HCT116 (cell line): ENCODE results near the gene NCAPD3. TPM values are rescaled to one million over a fixed set of nuclear protein-coding genes. Genes with fewer than 3 reads are reported as not detected.

ENCODE experiments used
- ATAC-seq: fragments of 200-7000 bp; cut with Tn5 transposase; 2 replicates; pipeline ENCODE4 v1.9.1; 2020; ENCODE audit warnings: mild to moderate bottlenecking, moderate library complexity
- BruUV-seq: library from RNA; stranded (reverse); fragments of 400-500 nt; replicated peaks from 2 replicates; lab custom pipeline; 2021; lab: Mats Ljungman, UMichigan
- CTCF ChIA-PET: fragments of 300-600 bp; sonication (Branson Sonifier 250); formaldehyde crosslinking; loops from one replicate; lab custom pipeline; 2021; ENCODE audit warnings: antibody characterized with exemption; lab: Charles Lee
- POLR2A ChIA-PET: fragments of 300-600, 350-600 bp; sonication (Branson Sonifier 250); formaldehyde crosslinking; loops from one replicate; lab custom pipeline; 2021; ENCODE audit warnings: antibody characterized with exemption; lab: Charles Lee
- RAD21 ChIA-PET, 2 experiments: fragments of 300-600 bp; sonication (Branson Sonifier 250); formaldehyde crosslinking; loops; one replicate each; lab custom pipeline; 2023; ENCODE audit warnings: low total read pairs in 2 of 2; ENCODE audit not compliant: uncharacterized antibody in 2 of 2, unreplicated experiment in 2 of 2, low non-redundant PET in 1 of 2; lab: Charles Lee
- DNase-seq: peaks from one replicate; pipeline ENCODE4 v3.0.0-alpha.2; 2010; ENCODE audit warnings: low read depth, low spot score
- H2AFZ ChIP-seq: fragments of 200-600 bp; shearing (Covaris generic), sonication (generic); 2 replicates; pipeline ENCODE4 v1.6.1; 2017; ENCODE audit warnings: low read depth, mixed run types, mixed read lengths, antibody characterized with exemption, low read length; ENCODE audit not compliant: poor library complexity, severe bottlenecking
- H3K27ac ChIP-seq: 2 replicates; pipeline ENCODE4 v1.5.1; 2012; ENCODE audit warnings: low read depth, low read length
- H3K27me3 ChIP-seq: fragments of 200-600 bp; sonication (generic); 2 replicates; pipeline ENCODE4 v1.6.1; 2016; ENCODE audit warnings: mixed run types, low read length, mixed read lengths; ENCODE audit not compliant: insufficient read depth
- H3K36me3 ChIP-seq, 2 experiments: fragments of 200-500 bp in 1 of 2; fragments of 200-600 bp in 1 of 2; sonication (Bioruptor generic) in 1 of 2; sonication (generic) in 1 of 2; 2 replicates each; pipeline versions ENCODE4 v1.5.1 to v1.6.1; 2014 to 2016; ENCODE audit warnings: low read length in 2 of 2, inconsistent platforms in 1 of 2, mixed read lengths in 1 of 2, mixed run types in 1 of 2; ENCODE audit not compliant: insufficient read depth in 2 of 2, control insufficient read depth in 1 of 2
- H3K4me1 ChIP-seq, 2 experiments: fragments of 200-600 bp in 1 of 2; sonication (generic) in 1 of 2; 2 replicates each; pipeline versions ENCODE4 v1.5.1 to v1.6.1; 2012 to 2017; ENCODE audit warnings: low read length in 2 of 2, inconsistent platforms in 1 of 2, mild to moderate bottlenecking in 1 of 2, mixed read lengths in 1 of 2, mixed run types in 1 of 2, moderate library complexity in 1 of 2; ENCODE audit not compliant: insufficient read depth in 2 of 2, control insufficient read depth in 1 of 2
- H3K4me2 ChIP-seq: fragments of 200-600 bp; sonication (generic); 2 replicates; pipeline ENCODE4 v1.6.1; 2017; ENCODE audit warnings: mixed run types, low read length, mixed read lengths
- H3K4me3 ChIP-seq, 2 experiments: fragments of 200-600 bp in 1 of 2; sonication (generic) in 1 of 2; replicated peaks in 1 of 2; 2 replicates each; pipeline ENCODE4 v1.5.1; 2011 to 2016; ENCODE audit warnings: low read length in 2 of 2, control low read depth in 1 of 2, low read depth in 1 of 2, mild to moderate bottlenecking in 1 of 2, mixed read lengths in 1 of 2, mixed run types in 1 of 2
- H3K79me2 ChIP-seq: fragments of 200-600 bp; sonication (generic); 2 replicates; pipeline ENCODE4 v1.6.1; 2017; ENCODE audit warnings: mild to moderate bottlenecking, mixed run types, low read length, moderate library complexity, mixed read lengths; ENCODE audit not compliant: insufficient read depth
- H3K9ac ChIP-seq: fragments of 200-600 bp; sonication (generic); 2 replicates; pipeline ENCODE4 v1.6.1; 2016; ENCODE audit warnings: low read length, mixed read lengths
- H3K9me2 ChIP-seq: fragments of 200-600 bp; sonication (generic), shearing (Covaris generic); 2 replicates; pipeline ENCODE4 v1.6.1; 2017; ENCODE audit warnings: mixed run types, mild to moderate bottlenecking, moderate library complexity; ENCODE audit not compliant: insufficient read depth
- H3K9me3 ChIP-seq, 2 experiments: fragments of 200-500 bp in 1 of 2; fragments of 200-600 bp in 1 of 2; sonication (Bioruptor generic) in 1 of 2; sonication (generic) in 1 of 2; 2 replicates each; pipeline ENCODE4 v1.6.1; 2014 to 2017; ENCODE audit warnings: low read length in 2 of 2, mixed read lengths in 2 of 2, inconsistent platforms in 1 of 2, low read depth in 1 of 2, mild to moderate bottlenecking in 1 of 2, mixed run types in 1 of 2, moderate library complexity in 1 of 2; ENCODE audit not compliant: control insufficient read depth in 1 of 2, insufficient read depth in 1 of 2
- H4K20me1 ChIP-seq: fragments of 200-600 bp; sonication (generic), shearing (Covaris generic); 2 replicates; pipeline ENCODE4 v1.6.1; 2017; ENCODE audit warnings: mixed run types, mild to moderate bottlenecking, moderate library complexity; ENCODE audit not compliant: insufficient read depth
- CBX3 ChIP-seq: IDR thresholded peaks from 2 replicates; pipeline ENCODE4 v1.6.1; 2012; ENCODE audit warnings: low read depth
- CEBPB ChIP-seq: IDR thresholded peaks from 2 replicates; pipeline ENCODE4 v1.6.1; 2012; ENCODE audit warnings: low read depth
- ELF1 ChIP-seq: IDR thresholded peaks from 2 replicates; pipeline ENCODE4 v1.6.1; 2012; ENCODE audit warnings: low read depth, borderline replicate concordance
- EZH2 ChIP-seq: fragments of 200-600 bp; sonication (generic); IDR thresholded peaks from 2 replicates; pipeline ENCODE4 v1.6.1; 2017; ENCODE audit warnings: antibody characterized with exemption, mixed run types
- EZH2phosphoT487 ChIP-seq: fragments of 200-600 bp; IDR thresholded peaks from 2 replicates; pipeline ENCODE4 v1.6.1; 2018; ENCODE audit warnings: antibody characterized with exemption, borderline replicate concordance
- FOSL1 ChIP-seq: IDR thresholded peaks from 2 replicates; pipeline ENCODE4 v1.6.1; 2012; ENCODE audit warnings: low read depth
- JUND ChIP-seq: IDR thresholded peaks from 2 replicates; pipeline ENCODE4 v1.6.1; 2012
- MAX ChIP-seq: IDR thresholded peaks from 2 replicates; pipeline ENCODE4 v1.6.1; 2012
- POLR2A ChIP-seq: IDR thresholded peaks from 2 replicates; pipeline ENCODE4 v1.7.0; 2011; ENCODE audit warnings: borderline replicate concordance; ENCODE audit not compliant: insufficient read depth, insufficient read length; ENCODE audit errors: extremely low read depth
- RAD21 ChIP-seq: IDR thresholded peaks from 2 replicates; pipeline ENCODE4 v1.6.1; 2012; ENCODE audit warnings: low read depth, mild to moderate bottlenecking
- REST ChIP-seq: IDR thresholded peaks from 2 replicates; pipeline ENCODE4 v1.6.1; 2012; ENCODE audit warnings: low read depth
- SIN3A ChIP-seq: IDR thresholded peaks from 2 replicates; pipeline ENCODE4 v1.6.1; 2012; ENCODE audit warnings: low read depth
- SP1 ChIP-seq: IDR thresholded peaks from 2 replicates; pipeline ENCODE4 v1.6.1; 2012; ENCODE audit warnings: low read depth
- YY1 ChIP-seq: IDR thresholded peaks from 2 replicates; pipeline ENCODE4 v1.6.1; 2011; ENCODE audit warnings: low read length, low read depth, moderate library complexity, mild to moderate bottlenecking; ENCODE audit not compliant: insufficient replicate concordance; ENCODE audit errors: extremely low read depth
- ZBTB33 ChIP-seq: IDR thresholded peaks from 2 replicates; pipeline ENCODE4 v1.6.1; 2011; ENCODE audit warnings: mild to moderate bottlenecking, low read length, moderate library complexity; ENCODE audit not compliant: insufficient replicate concordance; ENCODE audit errors: extremely low read depth
- ZFX ChIP-seq: fragments of 450-650 bp; IDR thresholded peaks from 2 replicates; pipeline ENCODE4 v1.6.1; 2017
- ZNF274 ChIP-seq: fragments of 200-500 bp; sonication (Bioruptor generic); IDR thresholded peaks from 2 replicates; pipeline ENCODE4 v1.6.1; 2014; ENCODE audit warnings: mild to moderate bottlenecking, low read depth, low read length, inconsistent platforms
- intact Hi-C: fragments of 100-400 bp; cut with micrococcal nuclease; formaldehyde crosslinking; loops from 2 replicates; pipeline ENCODE4 v1.10.0; 2022
- total RNA-seq: library from RNA; stranded (reverse); gene quantifications from one replicate; pipeline ENCODE4 v1.2.1, GENCODE V29; 2021; ENCODE audit not compliant: unreplicated experiment
- TF ChIP-seq, protein P1 (sequence below), 3 experiments: fragments of 200-600 bp in 1 of 3; sonication (generic) in 1 of 3; IDR thresholded peaks in 2 of 3; conservative IDR thresholded peaks in 1 of 3; 2 replicates each; pipeline ENCODE4 v1.5.1; 2012 to 2017; ENCODE audit warnings: low read depth in 2 of 3, low read length in 2 of 3, antibody characterized with exemption in 1 of 3, borderline replicate concordance in 1 of 3, control low read depth in 1 of 3, mild to moderate bottlenecking in 1 of 3, mixed read lengths in 1 of 3, mixed run types in 1 of 3, moderate library complexity in 1 of 3; ENCODE audit not compliant: insufficient read depth in 1 of 3

Gene NCAPD3
- total RNA-seq, 1 experiment from 2014 or later, result 71.0 TPM

- Histone ChIP-seq H4K20me1 (peaks cover 6% of the 10 kb centered on the region; the same call in 1 of the 2 replicates), H3K27me3 (no peaks in the 10 kb centered on the region), H3K27ac (peak overlapping the region; percentile 61), H3K4me1 (peaks cover 10 to 20% of the 10 kb centered on the region in 2 experiments), H3K36me3 (peaks cover 8 to 10% of the 10 kb centered on the region in 2 experiments; a peak in 3 of 4 replicates), H3K4me3 (peak overlapping the region; percentile 79 to 90), H3K9ac (peak overlapping the region; percentile 84), H3K4me2 (peak overlapping the region; percentile 88), H3K9me3 (no peaks in the 10 kb centered on the region), H3K9me2 (no peaks in the 10 kb centered on the region), H3K79me2 (peaks cover 82% of the 10 kb centered on the region), H2AFZ (no peak overlapping the region)
- ChIA-PET RAD21 (interaction anchor here in 1 of 2 experiments (1.4 kb wide), 1 partner anchor 297 kb away, joined by 3 read pairs; no protein-coding TSS in a partner anchor), POLR2A (interaction anchor here (1.7 kb wide), 1 partner anchor 28 kb away, joined by 4 read pairs; the partner anchor contains the start of genes ACAD8 and THYN1), CTCF (interaction anchor here (1.1 to 1.7 kb wide), 3 partner anchors 16 to 19 kb away, joined by 3 to 7 read pairs (median 5); no protein-coding TSS in a partner anchor)
- ATAC-seq (peak; percentile 43; the same call in 1 of the 2 replicates), DNase-seq (no peak)
- intact Hi-C loops, result loop anchor here (2.0 to 10.0 kb wide), 3 partner anchors 28 to 190 kb away; partner anchors contain the start of genes ACAD8 and THYN1
- no TSS peak for BruUV-seq
- TF ChIP-seq FOSL1, result no peak
- no peak for TF ChIP-seq REST
- TF ChIP-seq ZFX, result peak; percentile 74
- TF ChIP-seq CBX3, result no peak
- no peak for TF ChIP-seq RAD21
- TF ChIP-seq, protein P1, sequence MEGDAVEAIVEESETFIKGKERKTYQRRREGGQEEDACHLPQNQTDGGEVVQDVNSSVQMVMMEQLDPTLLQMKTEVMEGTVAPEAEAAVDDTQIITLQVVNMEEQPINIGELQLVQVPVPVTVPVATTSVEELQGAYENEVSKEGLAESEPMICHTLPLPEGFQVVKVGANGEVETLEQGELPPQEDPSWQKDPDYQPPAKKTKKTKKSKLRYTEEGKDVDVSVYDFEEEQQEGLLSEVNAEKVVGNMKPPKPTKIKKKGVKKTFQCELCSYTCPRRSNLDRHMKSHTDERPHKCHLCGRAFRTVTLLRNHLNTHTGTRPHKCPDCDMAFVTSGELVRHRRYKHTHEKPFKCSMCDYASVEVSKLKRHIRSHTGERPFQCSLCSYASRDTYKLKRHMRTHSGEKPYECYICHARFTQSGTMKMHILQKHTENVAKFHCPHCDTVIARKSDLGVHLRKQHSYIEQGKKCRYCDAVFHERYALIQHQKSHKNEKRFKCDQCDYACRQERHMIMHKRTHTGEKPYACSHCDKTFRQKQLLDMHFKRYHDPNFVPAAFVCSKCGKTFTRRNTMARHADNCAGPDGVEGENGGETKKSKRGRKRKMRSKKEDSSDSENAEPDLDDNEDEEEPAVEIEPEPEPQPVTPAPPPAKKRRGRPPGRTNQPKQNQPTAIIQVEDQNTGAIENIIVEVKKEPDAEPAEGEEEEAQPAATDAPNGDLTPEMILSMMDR (IDR thresholded peaks at IDR 0.05 in 2 of 3, conservative IDR thresholded peaks at IDR 0.05 in 1 of 3; ENCODE audit: borderline replicate concordance in 1 of 3, insufficient read depth in 1 of 3, low read depth in 2 of 3, low read length in 2 of 3), result no peak
- no peak for TF ChIP-seq ZNF274
- peak; percentile 76 for TF ChIP-seq POLR2A
- no peak for TF ChIP-seq CEBPB
- TF ChIP-seq ELF1, result no peak
- no peak for TF ChIP-seq SP1
- no peak for TF ChIP-seq JUND
- peak; percentile 66 for TF ChIP-seq SIN3A
- TF ChIP-seq ZBTB33, result no peak
- peak; percentile 62 for TF ChIP-seq MAX
- no peak for TF ChIP-seq EZH2phosphoT487
- TF ChIP-seq EZH2, result no peak
- TF ChIP-seq YY1, result no peak
These were observed 1.2 kb upstream of the NCAPD3 start for GRCh38 chr11:134224710-134225664.
